Keratinocyte (primary cell): ENCODE data around the gene VPS13D. TPM values are rescaled to one million over a fixed set of nuclear protein-coding genes. Genes with fewer than 3 reads are reported as not detected.

Experiments
- DNase-seq: peaks from one replicate; pipeline ENCODE4 v3.0.0-alpha.2; 2011; ENCODE audit warnings: low read depth, missing footprints, low spot score
- FAIRE-seq: peaks from 2 replicates; lab custom pipeline; 2011; peaks lifted over from hg19 to GRCh38; lab: Jason Lieb, UNC
- H2AFZ ChIP-seq: 2 replicates; pipeline ENCODE4 v1.6.0; 2012; ENCODE audit warnings: low read length, control low read depth, inconsistent platforms; ENCODE audit not compliant: control insufficient read depth
- H3K27ac ChIP-seq: 2 replicates; pipeline ENCODE4 v1.5.1; 2011; ENCODE audit warnings: low read length; ENCODE audit not compliant: control insufficient read depth, insufficient read depth
- H3K27me3 ChIP-seq: 3 replicates; pipeline ENCODE4 v1.6.0; 2011; ENCODE audit warnings: low read length; ENCODE audit not compliant: control insufficient read depth, insufficient read depth; ENCODE audit errors: extremely low read depth
- H3K36me3 ChIP-seq, 2 experiments: 2 replicates in 1 of 2; 3 replicates in 1 of 2; pipeline ENCODE4 v1.5.1; 2011; ENCODE audit warnings: low read length in 2 of 2, mild to moderate bottlenecking in 1 of 2; ENCODE audit not compliant: control insufficient read depth in 2 of 2, insufficient read depth in 2 of 2; ENCODE audit errors: extremely low read depth in 1 of 2
- H3K4me1 ChIP-seq: 3 replicates; pipeline ENCODE4 v1.5.1; 2011; ENCODE audit warnings: low read length; ENCODE audit not compliant: control insufficient read depth, insufficient read depth; ENCODE audit errors: extremely low read depth
- H3K4me2 ChIP-seq: 3 replicates; pipeline ENCODE4 v1.6.0; 2011; ENCODE audit warnings: low read depth, low read length; ENCODE audit not compliant: control insufficient read depth, insufficient read depth; ENCODE audit errors: extremely low read depth
- H3K4me3 ChIP-seq, 3 experiments: fragments of 200-600 bp in 1 of 3; sonication (generic) in 1 of 3; 2 replicates in 2 of 3; 3 replicates in 1 of 3; pipeline ENCODE4 v1.5.1; 2011 to 2016; ENCODE audit warnings: low read length in 3 of 3, mild to moderate bottlenecking in 3 of 3, control low read depth in 2 of 3, inconsistent platforms in 1 of 3, low read depth in 1 of 3, mixed read lengths in 1 of 3, mixed run types in 1 of 3, moderate library complexity in 1 of 3; ENCODE audit not compliant: control insufficient read depth in 2 of 3, insufficient read depth in 2 of 3; ENCODE audit errors: extremely low read depth in 1 of 3
- H3K79me2 ChIP-seq: 2 replicates; pipeline ENCODE4 v1.6.0; 2012; ENCODE audit warnings: low read length; ENCODE audit not compliant: control insufficient read depth, insufficient read depth
- H3K9ac ChIP-seq: 3 replicates; pipeline ENCODE4 v1.6.0; 2011; ENCODE audit warnings: low read length; ENCODE audit not compliant: control insufficient read depth, insufficient read depth; ENCODE audit errors: extremely low read depth
- H3K9me1 ChIP-seq: 3 replicates; pipeline ENCODE4 v1.6.0; 2011; ENCODE audit warnings: low read length; ENCODE audit not compliant: control insufficient read depth, insufficient read depth; ENCODE audit errors: extremely low read depth
- H3K9me3 ChIP-seq: 2 replicates; pipeline ENCODE4 v1.5.1; 2012; ENCODE audit warnings: low read depth, low read length; ENCODE audit not compliant: control insufficient read depth
- H4K20me1 ChIP-seq: 3 replicates; pipeline ENCODE4 v1.6.0; 2011; ENCODE audit warnings: low read length; ENCODE audit not compliant: control insufficient read depth, insufficient read depth; ENCODE audit errors: extremely low read depth
- CTCF ChIP-seq, 3 experiments: IDR thresholded peaks in 1 of 3; conservative IDR thresholded peaks in 1 of 3; optimal IDR thresholded peaks in 1 of 3; 2 replicates in 2 of 3; 3 replicates in 1 of 3; pipeline versions ENCODE3 to v1.5.1; 2011; ENCODE audit warnings: low read length in 3 of 3, mild to moderate bottlenecking in 3 of 3, moderate library complexity in 2 of 3, control low read depth in 1 of 3, inconsistent platforms in 1 of 3; ENCODE audit not compliant: insufficient read depth in 2 of 3; ENCODE audit errors: extremely low read depth in 1 of 3
- EZH2 ChIP-seq: IDR thresholded peaks from one replicate; pipeline ENCODE4 v1.6.1; 2012; ENCODE audit warnings: inconsistent platforms, mild to moderate bottlenecking, low read length, moderate library complexity
- dilution Hi-C: fragments of 300-500 bp; cut with MboI; formaldehyde crosslinking; loops from one replicate; pipeline ENCODE4 v1.7.0; 2020; ENCODE audit warnings: low sequenced_read_pairs; ENCODE audit not compliant: extremely low pct_ligation_motif_present
- polyA plus RNA-seq, 5 experiments: library from polyadenylated mRNA; depleted of rRNA in 3 of 5; stranded (reverse) in 3 of 5; stranded (forward) in 1 of 5; unstranded in 1 of 5; fragments of >200 nt; gene quantifications; 1 replicate in 1 of 5; 2 replicates in 3 of 5; 3 replicates in 1 of 5; pipeline versions ENCODE4 v1.2.1 to v1.2.3, GENCODE V29; 2011 to 2012; ENCODE audit warnings: missing spikeins in 2 of 5, low read depth in 1 of 5, low replicate concordance in 1 of 5

Gene VPS13D
- polyA plus RNA-seq, 1 donor (not counting 4 experiments of a cell fraction or from before 2014, with no cell fraction given) = 19.0 TPM

DNA sequence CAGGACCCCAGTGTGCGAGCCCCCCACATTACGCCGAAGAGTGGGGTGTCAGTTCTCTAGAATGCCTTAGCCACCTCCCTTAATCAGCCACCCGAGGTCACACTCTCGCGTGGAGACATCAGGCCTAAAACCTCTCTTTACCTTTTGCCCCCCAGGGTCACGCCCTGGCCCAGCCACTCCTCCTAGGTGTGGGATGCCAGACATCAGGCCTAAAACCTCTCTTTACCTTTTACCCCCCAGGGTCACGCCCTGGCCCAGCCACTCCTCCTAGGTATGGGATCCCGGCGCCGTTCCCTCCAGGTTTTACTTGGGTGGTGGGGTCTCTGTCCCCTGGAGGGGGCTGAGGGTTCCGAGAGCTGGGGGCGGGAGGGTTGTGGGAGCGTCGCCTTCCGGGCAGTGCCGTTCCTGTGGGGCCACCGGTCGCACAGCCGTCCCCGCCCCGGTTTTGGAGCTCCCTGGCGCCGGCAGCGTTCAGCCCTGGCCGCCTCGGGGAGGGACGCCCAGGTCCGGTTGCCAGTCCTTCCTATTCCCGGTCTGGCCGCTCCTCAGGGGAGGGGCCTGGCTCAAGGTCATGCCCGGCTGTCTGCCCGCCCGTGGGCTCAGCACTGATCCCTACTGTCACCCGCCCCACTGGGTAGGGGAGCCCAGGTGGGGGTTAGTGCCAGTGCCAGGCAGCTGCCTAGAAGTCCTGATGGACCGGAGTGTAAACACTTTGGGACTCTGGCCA lies 882 bp downstream of the VPS13D start:
- Histone ChIP-seq H3K9me1 (no peaks in the 10 kb centered on the region), H3K27me3 (no peaks in the 10 kb centered on the region)
- FAIRE-seq = no peak

DNA sequence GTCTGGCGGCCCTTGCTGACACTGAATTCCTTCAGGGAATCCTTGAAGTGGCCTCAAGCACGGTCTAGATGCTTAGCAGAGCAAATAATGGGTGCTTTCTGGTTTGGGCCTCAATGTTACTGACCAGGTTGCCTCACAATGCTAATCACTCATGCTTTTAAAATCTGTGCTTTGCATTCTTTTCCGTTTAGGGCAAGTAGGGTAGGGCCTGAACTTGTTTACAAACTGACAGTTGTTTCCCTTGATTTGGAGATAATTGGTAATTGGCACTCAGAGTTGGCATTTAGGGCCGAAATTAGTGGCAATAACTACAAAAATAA lies 1.4 kb downstream of the VPS13D start:
- Histone ChIP-seq H3K4me2 (peak overlapping the region; percentile 100), H3K9me1 (no peaks in the 10 kb centered on the region), H3K36me3 (peaks cover 0 to 7% of the 10 kb centered on the region in 2 experiments), H3K9me3 (no peaks in the 10 kb centered on the region), H3K9ac (peak overlapping the region; percentile 92), H3K79me2 (peaks cover 44% of the 10 kb centered on the region), H2AFZ (no peak overlapping the region), H3K4me1 (peaks cover 18% of the 10 kb centered on the region), H4K20me1 (no peaks in the 10 kb centered on the region), H3K4me3 (peak overlapping the region; percentile 91 to 98 (median 93)), H3K27me3 (no peaks in the 10 kb centered on the region), H3K27ac (peak overlapping the region; percentile 92)
- dilution Hi-C loops = no loop called here
- FAIRE-seq (no peak), DNase-seq (no peak)
- TF ChIP-seq EZH2 (no peak), CTCF (optimal IDR thresholded peaks at IDR 0.05 in 1 of 3, IDR thresholded peaks at IDR 0.05 in 1 of 3, conservative IDR thresholded peaks at IDR 0.05 in 1 of 3; ENCODE audit: extremely low read depth in 1 of 3, insufficient read depth in 2 of 3, low read length in 3 of 3) (no peak)

More for the DNA sequence above, 882 bp downstream of the VPS13D start:
- H3K27ac ChIP-seq = peak overlapping the region; percentile 92
- no peaks in the 10 kb centered on the region for H3K9me3 ChIP-seq
- peaks cover 0 to 5% of the 10 kb centered on the region in 2 experiments for H3K36me3 ChIP-seq
- peak overlapping the region; percentile 91 to 98 (median 93) for H3K4me3 ChIP-seq
- dilution Hi-C loops = no loop called here
- DNase-seq = no peak
- TF ChIP-seq EZH2 (no peak), CTCF (optimal IDR thresholded peaks at IDR 0.05 in 1 of 3, IDR thresholded peaks at IDR 0.05 in 1 of 3, conservative IDR thresholded peaks at IDR 0.05 in 1 of 3; ENCODE audit: extremely low read depth in 1 of 3, insufficient read depth in 2 of 3, low read length in 3 of 3) (no peak)
- no peaks in the 10 kb centered on the region for H4K20me1 ChIP-seq
- H3K9ac ChIP-seq = peak overlapping the region; percentile 92
- H3K4me1 ChIP-seq = peaks cover 18% of the 10 kb centered on the region
- peaks cover 39% of the 10 kb centered on the region for H3K79me2 ChIP-seq
- H2AFZ ChIP-seq = peak overlapping the region; percentile 30
- H3K4me2 ChIP-seq = peak overlapping the region; percentile 100
